Heart left ventricle (tissue), 13 donors: ENCODE data around the gene DTWD1.

Experiments
- POLR2A ChIP-seq, 2 donors: fragments of 450-650 bp; IDR thresholded peaks; one replicate each; pipeline ENCODE4 v1.6.1; 2017; ENCODE audit warnings: antibody characterized with exemption in 2 of 2, mild to moderate bottlenecking in 2 of 2, moderate library complexity in 2 of 2
- TF ChIP-seq, protein P1 (sequence below), 12 donors: fragments of 200-600 bp; sonication (generic) in 4 of 12; IDR thresholded peaks; one replicate each; pipeline versions ENCODE4 v1.5.0 to v1.8.0; 2018 to 2022; ENCODE audit warnings: antibody characterized with exemption in 12 of 12, mild to moderate bottlenecking in 5 of 12
- donor health status: ischemic (EF 13 %, LVEDD 7.1; RV severe dilation, severe dysfunction).
- donor health status: DM: no; HTN: yes; CAD: no.
- donor health status: DM: no; HTN: no; CAD: no.
- donor health status: ischemic (EF 25% LVEDD 6.9; RV normal size, moderate dysfunction).
- donor health status: ischemic (EF 25% LVEDD 5.7; RV mildly dilated, moderate dysfunction).
- donor health status: ischemic (EF 35%, LVEDD 5.7; RV mildly dilated, moderate dysfunction).
- donor health status: nonischemic (EF 11% LVEDD 7.7; RV severe dilation, severe dysfunction).
- donor health status: DM: yes; HTN: yes; CAD: no.
- donor health status: PGD.
- donor health status: ischemic (EF 29% LVEDD 5.4; RV normal size, mild dysfunction).
- donor health status: nonischemic (EF 23%, LVEDD 6.1; RV moderate dilation, normal function).

DNA sequence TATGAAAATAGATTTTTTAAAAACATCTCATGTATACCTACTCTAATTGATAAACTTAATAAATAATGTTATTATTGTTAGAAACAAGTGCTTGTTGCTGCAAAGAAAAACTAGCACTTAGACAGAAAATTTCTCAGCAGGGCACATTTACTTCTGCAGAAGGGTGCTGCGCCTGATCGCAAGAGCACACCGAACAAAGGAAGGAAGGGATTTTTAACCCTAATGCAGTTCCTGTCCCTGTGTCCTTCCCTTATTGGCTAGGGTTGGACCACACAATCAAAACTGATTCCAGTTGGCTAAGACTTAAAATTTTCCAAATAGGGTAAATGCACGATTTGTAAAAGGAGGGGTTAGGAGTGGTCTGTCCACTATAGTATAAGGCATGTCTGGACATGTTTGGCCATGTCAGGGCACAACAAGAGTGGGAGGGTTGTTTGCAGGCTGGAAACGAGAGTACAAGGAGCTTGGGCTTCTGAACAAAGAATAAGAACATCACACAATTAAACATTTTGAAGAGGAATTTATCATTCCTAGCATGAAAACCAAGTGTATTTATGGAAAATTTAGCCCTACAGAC lies 4.7 kb downstream of the DTWD1 start:
- TF ChIP-seq, protein P1, sequence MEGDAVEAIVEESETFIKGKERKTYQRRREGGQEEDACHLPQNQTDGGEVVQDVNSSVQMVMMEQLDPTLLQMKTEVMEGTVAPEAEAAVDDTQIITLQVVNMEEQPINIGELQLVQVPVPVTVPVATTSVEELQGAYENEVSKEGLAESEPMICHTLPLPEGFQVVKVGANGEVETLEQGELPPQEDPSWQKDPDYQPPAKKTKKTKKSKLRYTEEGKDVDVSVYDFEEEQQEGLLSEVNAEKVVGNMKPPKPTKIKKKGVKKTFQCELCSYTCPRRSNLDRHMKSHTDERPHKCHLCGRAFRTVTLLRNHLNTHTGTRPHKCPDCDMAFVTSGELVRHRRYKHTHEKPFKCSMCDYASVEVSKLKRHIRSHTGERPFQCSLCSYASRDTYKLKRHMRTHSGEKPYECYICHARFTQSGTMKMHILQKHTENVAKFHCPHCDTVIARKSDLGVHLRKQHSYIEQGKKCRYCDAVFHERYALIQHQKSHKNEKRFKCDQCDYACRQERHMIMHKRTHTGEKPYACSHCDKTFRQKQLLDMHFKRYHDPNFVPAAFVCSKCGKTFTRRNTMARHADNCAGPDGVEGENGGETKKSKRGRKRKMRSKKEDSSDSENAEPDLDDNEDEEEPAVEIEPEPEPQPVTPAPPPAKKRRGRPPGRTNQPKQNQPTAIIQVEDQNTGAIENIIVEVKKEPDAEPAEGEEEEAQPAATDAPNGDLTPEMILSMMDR (IDR thresholded peaks at IDR 0.05) = no peak
- no peak for TF ChIP-seq POLR2A (IDR thresholded peaks at IDR 0.05)
